GM23248 (cell line): Measurements from ENCODE around the gene PLXNA1.

Experiments used
- EZH2 ChIP-seq: fragments of 200-600 bp; sonication (generic); IDR thresholded peaks from 2 replicates; pipeline ENCODE4 v1.6.1; 2018; ENCODE audit warnings: antibody characterized with exemption, mild to moderate bottlenecking; ENCODE audit not compliant: insufficient read depth, poor library complexity, severe bottlenecking
- EZH2phosphoT487 ChIP-seq: fragments of 200-600 bp; sonication (generic); IDR thresholded peaks from 2 replicates; pipeline ENCODE4 v1.6.1; 2018; ENCODE audit warnings: antibody characterized with exemption, moderate library complexity, mild to moderate bottlenecking, low read depth; ENCODE audit not compliant: insufficient read depth

GRCh38 chr3:126957776-126958637 is 24.9 kb upstream of the PLXNA1 start:
- no peak for TF ChIP-seq EZH2
- TF ChIP-seq EZH2phosphoT487, result no peak
